GM19035 (cell line): Measurements from ENCODE around the gene EP400.
"Not testable (repeated sequence)": the region's sequence is repeated elsewhere in the genome, so short reads cannot be mapped to it uniquely, and the experiment has no call there.

Experiments
- ATAC-seq: cut with Tn5 transposase; IDR thresholded peaks from one replicate; pipeline ENCODE4 v1.9.1; 2021; ENCODE audit not compliant: unreplicated experiment

Gene EP400

GRCh38 chr12:131985510-131985875, 35.8 kb downstream of the EP400 start:
- not testable (repeated sequence) for ATAC-seq

- no peak for ATAC-seq
Observed at GRCh38 chr12:131986361-131986760, 36.6 kb downstream of the EP400 start.

DNA sequence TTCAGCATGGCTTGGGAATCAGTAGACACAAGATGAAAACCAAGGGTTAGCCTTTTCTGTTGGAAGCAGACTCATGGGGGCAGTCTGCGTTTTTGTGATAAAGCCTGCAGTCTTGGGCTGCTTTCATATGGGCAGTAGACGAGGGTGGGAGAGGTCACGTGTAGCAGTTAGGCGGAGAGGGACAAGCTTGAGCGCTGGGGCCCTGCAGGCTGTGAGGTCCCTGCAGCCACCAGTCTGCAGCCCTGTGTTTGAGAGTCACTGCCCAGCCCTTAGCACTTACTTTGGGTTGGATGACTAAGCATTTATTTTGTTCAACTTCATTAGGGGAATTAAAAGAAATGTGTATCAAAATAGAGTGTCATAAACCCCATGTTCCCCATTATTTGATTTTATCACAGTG, 37.2 kb downstream of the EP400 start:
- ATAC-seq: no peak

DNA sequence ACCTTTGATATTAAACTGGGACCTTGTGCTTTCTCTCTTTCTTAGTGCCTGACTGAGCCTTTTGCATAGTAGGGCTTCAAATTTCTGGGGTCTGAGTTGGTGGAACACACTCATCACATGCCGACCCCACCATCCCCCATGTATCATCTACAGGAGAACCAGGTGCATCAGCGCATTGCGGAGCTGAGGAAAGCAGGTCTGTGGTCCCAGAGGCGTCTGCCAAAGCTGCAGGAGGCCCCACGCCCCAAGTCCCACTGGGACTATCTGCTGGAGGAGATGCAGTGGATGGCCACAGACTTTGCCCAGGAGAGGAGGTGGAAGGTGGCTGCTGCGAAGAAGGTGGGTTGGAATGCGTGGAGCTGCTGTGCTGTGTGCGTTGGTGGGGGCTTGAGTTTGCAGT, 37.8 kb downstream of the EP400 start:
- ATAC-seq: no peak

DNA sequence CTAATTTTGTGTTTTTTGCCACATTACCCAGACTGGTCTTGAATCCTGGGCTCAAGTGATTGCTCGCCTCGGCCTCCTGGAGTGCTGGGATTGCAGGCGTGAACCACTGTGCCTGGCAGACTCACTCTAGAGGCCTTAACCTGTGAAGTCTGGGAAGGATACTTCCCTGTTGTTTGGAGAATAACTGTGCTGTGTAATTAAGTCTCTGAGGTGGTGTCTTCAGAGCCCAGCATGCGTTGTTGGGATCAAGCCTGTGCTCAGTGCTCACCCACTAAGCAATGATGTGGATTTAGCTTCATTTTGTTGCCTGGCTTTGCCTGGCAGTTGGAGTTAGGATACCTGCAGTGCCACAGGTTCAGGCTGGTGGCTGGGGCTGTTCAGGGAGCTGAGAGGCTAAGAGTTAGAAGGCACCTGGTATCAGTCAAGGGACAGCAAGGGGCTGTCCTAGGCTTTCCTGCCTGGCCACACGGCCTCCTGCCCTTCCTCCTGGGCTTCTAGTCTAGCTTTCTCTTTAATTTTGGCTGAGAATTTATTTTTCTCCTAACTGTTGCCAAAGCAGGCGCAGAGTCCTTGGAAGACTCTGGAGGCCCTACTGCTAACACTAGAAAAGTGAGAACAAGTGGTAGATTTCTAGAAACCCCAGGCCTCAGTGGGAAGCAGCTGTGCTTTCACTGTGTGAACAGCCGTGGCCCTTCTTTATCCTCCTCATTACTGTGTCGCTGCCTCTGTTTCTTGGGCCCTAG, 38.5 kb downstream of the EP400 start:
- no peak for ATAC-seq

DNA sequence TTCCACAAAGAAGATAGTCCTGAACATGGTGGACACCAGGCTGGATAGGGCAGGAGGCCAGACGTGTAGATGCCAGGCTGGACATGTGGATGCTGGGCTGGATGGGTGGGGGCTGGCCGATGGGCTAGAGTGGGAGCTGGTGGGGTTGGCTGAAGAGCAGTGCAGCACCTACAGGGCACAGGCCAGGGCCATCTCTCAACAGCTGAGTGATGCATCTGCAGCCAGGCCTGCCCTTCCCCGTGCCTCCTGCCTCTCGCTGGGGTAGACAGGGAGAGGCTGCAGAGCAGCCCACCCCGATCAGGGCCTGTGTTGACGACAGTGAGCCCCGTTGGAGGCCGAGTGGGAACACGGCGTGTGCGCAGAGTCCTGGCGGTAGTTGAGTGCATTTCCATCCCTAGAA, 39.3 kb downstream of the EP400 start:
- no peak for ATAC-seq

DNA sequence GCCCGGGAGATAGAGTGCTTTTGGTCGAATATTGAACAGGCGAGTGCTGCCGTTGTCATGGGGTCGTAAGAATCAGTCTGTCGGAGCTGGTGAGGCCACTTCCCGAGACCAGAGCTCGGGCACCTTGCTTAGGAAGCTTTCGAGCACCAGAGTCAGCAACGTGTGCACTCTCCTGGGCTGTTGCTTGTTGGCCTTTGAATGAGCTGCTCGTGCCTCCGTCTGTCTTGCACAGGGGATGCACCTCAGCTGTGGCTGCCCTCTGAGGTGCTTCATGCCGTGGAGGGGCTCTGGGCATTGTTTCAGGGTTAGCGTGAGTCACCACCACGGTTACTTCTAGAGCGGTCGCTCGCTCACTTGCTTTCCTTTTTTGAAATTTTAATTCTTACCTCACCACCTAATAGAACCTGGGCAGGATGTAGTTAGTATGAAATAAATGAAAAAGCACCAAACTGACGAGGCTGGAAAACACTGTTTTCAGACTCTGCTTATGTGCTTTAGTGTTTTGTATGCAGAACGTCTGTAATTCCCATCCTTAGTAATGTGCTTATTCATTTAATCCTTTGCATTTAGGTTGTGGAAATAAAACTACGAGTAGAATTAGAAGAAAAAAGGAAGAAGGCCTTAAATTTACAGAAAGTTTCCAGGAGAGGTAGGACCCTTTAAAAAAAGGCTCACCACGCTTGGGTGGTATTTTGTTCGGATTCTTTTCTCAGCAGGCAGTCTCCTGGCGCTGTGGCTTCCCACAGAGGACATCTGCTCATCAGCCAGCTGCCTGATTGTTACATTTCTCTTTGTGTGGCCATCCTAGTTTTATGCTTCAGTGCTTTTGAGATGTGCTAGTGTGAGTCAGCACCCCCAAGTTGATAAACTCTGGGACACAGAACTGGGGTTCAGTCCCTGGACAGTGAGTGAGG, 40.6 kb downstream of the EP400 start:
- no peak for ATAC-seq

DNA sequence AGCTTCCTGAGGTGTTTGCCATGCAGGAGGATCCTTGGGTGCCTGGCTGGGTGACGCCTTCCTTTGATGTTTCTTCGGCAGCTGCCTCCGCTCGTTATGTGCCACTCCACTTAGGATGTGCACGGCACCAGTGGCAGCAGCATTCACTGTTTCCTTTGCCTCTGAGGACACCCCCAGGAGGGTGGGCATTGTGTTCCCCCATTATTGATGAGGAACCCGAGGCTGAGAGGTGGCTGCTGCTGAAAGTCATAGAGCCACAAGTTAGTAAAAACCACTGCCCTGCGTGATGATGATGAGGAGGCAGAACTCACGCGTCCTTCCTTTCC, 41.2 kb downstream of the EP400 start:
- no peak for ATAC-seq

DNA sequence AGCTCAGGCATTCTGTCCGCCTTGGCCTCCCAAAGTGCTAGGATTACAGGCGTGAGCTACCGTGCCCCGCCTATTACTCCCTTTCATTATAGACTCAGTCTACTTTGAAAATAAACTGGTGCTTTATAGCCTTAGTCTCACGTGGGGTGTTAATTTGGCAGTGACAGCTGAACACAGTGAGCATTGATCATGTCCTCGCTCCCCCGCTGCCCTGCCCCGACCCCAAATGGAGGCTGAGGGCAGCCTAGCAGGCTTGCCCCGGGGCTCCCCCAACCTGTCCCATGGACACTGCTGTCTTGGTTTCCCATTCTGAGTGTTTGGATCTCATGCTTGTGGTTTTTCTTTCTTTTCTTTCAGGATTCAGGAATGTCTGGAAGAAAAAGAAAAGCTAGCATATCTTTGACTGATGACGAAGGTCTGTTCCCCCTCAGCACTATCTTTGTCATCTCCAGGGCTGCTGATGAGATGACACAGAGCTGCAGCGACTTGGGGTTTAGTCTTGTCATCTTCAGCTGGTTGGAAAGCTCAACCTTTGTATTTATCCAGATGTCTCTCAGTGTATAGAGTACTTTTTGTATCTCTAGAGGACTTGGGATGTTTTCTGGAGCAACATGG, 42.2 kb downstream of the EP400 start:
- no peak for ATAC-seq

DNA sequence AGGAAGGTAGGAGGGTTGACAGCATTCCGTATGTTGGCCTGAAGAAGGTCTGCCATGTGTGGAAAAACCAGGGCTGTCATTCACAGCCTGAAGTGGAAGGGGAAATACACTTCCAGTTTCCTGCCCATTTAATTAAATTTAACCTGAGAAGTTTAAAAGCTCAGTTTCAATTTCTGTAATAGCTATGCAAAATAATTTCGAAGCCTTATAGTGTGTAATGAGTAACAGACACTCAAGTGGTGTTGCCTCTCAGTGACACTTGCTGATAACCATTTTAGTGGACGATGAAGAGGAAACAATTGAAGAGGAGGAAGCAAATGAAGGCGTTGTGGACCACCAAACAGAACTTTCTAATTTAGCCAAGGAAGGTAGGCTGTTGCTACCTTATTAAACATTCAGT, 44.8 kb downstream of the EP400 start:
- ATAC-seq: no peak

- ATAC-seq: no peak
Observed at GRCh38 chr12:132000286-132000872, 50.6 kb downstream of the EP400 start.

- no peak for ATAC-seq
Observed at GRCh38 chr12:132003846-132004245, 54.1 kb downstream of the EP400 start.

DNA sequence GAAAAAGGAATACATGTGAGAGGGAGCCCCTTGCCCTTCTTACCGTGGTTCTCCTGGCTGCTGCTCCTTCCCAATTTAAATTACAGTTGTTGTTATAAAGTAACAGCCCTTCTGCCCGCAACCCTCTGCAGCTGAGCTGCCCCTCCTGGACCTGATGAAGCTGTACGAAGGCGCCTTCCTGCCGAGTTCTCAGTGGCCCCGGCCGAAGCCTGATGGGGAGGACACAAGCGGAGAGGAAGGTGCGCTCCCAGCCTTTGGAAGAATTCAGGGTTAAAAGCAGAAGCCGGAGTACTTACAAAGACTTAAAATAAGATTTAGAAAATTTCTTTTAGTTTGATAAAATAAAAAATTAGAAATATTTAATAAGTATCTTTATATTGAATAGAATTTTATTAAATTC, 55.2 kb downstream of the EP400 start:
- no peak for ATAC-seq

DNA sequence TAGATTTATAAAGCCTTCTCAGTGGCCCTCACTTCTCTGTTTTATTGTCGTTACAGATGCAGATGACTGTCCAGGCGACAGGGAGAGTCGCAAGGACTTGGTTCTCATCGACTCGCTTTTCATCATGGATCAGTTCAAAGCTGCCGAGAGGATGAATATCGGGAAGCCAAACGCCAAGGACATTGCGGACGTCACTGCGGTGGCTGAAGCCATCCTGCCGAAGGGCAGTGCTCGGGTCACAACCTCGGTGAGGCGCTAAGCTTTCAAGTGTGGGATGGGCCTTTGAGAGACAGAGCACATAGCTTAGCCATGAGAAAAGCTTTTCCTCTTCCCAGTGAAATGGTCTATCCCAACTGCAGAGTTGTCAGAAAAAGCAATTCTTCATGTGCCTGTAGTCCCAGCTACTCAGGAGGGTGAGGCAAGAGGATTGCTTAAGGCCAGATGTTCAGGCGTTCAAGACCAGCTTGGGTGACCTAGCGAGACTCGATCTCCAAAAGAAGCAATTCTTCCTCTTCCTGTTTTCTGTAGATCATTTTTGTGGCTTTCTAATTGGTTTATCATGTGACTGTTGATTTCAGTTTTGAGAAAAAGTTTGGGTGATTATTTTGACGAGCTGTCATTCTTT, 56.4 kb downstream of the EP400 start:
- no peak for ATAC-seq

GRCh38 chr12:132007041-132007440, 57.3 kb downstream of the EP400 start:
- no peak for ATAC-seq

DNA sequence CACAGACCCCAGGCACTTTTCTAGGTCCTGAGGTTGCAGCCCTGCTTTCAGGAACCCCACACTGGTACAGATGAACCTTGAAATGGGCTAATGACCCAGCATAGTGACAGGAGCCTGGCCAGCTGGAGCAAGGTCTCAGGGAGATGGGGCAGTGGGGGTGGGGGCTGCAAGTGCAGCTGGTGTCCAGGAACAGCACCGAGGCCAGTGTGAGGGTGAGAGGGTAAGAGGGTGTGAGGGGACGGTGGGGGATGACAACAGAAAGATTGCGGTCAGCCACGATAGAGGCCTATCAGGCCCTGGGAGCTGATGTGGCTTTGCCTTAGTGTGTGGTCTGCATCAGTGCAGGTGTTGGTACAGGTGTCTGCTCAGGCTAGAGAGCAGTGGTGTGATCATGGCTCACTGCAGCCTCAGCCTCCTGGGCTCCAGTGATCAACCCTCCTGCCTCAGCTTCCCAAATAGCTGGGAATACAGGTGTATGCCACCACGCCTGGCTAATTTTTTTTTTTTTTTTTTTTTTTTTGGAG, 59.7 kb downstream of the EP400 start:
- ATAC-seq: no peak

DNA sequence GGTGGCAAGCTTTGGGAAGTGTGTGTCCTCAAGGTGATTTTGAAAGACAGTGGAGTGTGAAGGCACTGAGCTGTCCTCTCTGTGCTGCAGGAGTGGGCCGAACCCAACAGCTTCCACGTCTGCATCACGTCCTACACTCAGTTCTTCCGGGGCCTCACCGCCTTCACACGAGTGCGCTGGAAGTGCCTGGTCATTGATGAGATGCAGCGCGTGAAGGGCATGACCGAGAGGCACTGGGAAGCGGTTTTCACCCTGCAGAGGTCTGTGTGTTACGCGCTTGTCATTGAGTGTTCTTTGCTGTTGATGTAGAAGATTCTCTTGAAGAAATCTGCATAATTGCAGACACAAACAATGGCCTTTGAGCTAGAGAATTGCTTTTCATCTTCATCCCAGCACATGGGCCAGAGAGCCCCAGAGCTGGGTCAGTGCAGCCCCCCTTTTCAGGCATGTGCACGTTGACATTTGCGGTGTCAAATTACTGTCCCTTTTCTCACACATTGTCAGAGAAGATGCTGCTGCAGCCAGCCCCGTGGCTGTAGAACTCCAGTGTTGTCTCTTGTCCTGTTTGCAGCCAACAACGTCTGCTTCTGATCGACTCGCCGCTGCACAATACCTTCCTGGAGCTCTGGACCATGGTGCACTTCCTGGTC, 63.3 kb downstream of the EP400 start:
- no peak for ATAC-seq

GRCh38 chr12:132014092-132014914, 64.6 kb downstream of the EP400 start:
- ATAC-seq: no peak

DNA sequence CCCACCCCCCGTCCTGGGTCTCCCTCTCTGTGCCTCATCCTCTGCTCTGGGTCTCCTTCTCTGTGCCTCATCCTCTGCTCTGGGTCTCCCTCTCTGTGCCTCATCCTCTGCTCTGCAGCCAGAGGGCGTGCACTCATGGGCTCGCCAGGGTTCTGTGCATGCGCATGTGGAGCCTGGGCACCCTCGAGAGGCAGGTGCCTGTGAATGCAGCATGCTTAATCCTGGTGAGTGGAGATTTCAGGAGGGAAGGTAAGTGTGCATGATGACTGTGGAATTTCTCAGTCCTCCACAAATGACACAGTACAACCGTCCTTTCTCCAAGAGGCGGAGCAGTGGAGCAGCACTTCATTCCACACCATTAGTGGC, 65.2 kb downstream of the EP400 start:
- ATAC-seq: no peak
